HepG2 (cell line): ENCODE data around the gene AMPD2. TPM values are rescaled to one million over a fixed set of nuclear protein-coding genes. Genes with fewer than 3 reads are reported as not detected.

Experiments
- HIVEP1 ChIP-seq: sonication (generic); formaldehyde crosslinking; IDR thresholded peaks from 2 replicates; pipeline ENCODE4 v1.4.0; 2020; ENCODE audit warnings: mild to moderate bottlenecking, missing genetic modification reagents
- MBNL3 ChIP-seq: fragments of 250-450 bp; sonication (Bioruptor Pico); conservative IDR thresholded peaks from 2 replicates; pipeline ENCODE4 v1.8.0; 2022; ENCODE audit warnings: mild to moderate bottlenecking, inconsistent platforms
- MEF2D ChIP-seq: sonication (generic); formaldehyde crosslinking; IDR thresholded peaks from 2 replicates; pipeline ENCODE4 v1.5.1; 2020; ENCODE audit warnings: mild to moderate bottlenecking, missing genetic modification reagents
- ZNF331 ChIP-seq: sonication (generic); formaldehyde crosslinking; IDR thresholded peaks from 2 replicates; pipeline ENCODE4 v1.4.0; 2020; ENCODE audit warnings: missing genetic modification reagents
- polyA plus RNA-seq, 8 experiments: library from polyadenylated mRNA; depleted of rRNA in 3 of 8; stranded (reverse) in 7 of 8; unstranded in 1 of 8; fragments of >200 nt; fragmentation: Illumina TruSeq in 4 of 8; extraction: Trizol in 4 of 8; gene quantifications; 2 replicates each; pipeline versions ENCODE4 v1.2.1 to v1.2.3, GENCODE V29; 2011 to 2016; ENCODE audit warnings: low read depth in 4 of 8, missing spikeins in 1 of 8, mixed read lengths in 1 of 8; ENCODE audit not compliant: insufficient read depth in 1 of 8
- total RNA-seq, 5 experiments: library from RNA; depleted of rRNA; stranded (reverse); fragments of >200 nt; fragmentation: Illumina TruSeq; extraction: Trizol; gene quantifications; 2 replicates each; pipeline ENCODE4 v1.2.3, GENCODE V29; 2016; ENCODE audit warnings: low read depth in 1 of 5
- TF ChIP-seq, protein P1 (sequence below): IDR thresholded peaks from 2 replicates; pipeline ENCODE4 v1.6.1; 2016; ENCODE audit warnings: low read depth, missing genetic modification reagents, missing compliant biosample characterization
- TF ChIP-seq, protein P2 (sequence below): sonication (generic); formaldehyde crosslinking; IDR thresholded peaks from 2 replicates; pipeline ENCODE4 v1.4.0; 2020; ENCODE audit warnings: missing genetic modification reagents
- TF ChIP-seq, protein P3 (sequence below): sonication (generic); formaldehyde crosslinking; IDR thresholded peaks from 2 replicates; pipeline ENCODE4 v1.4.0; 2020; ENCODE audit warnings: missing genetic modification reagents
- TF ChIP-seq, protein P4 (sequence below): sonication (generic); formaldehyde crosslinking; IDR thresholded peaks from 2 replicates; pipeline ENCODE4 v1.8.1; 2023; ENCODE audit warnings: mild to moderate bottlenecking, moderate library complexity, missing genetic modification reagents

The AMPD2 gene
- total and polyA plus RNA-seq, 2 of the 13 experiments (the other 11 are each of a cell fraction or from before 2014, with no cell fraction given): 62.3 to 82.0 TPM

DNA sequence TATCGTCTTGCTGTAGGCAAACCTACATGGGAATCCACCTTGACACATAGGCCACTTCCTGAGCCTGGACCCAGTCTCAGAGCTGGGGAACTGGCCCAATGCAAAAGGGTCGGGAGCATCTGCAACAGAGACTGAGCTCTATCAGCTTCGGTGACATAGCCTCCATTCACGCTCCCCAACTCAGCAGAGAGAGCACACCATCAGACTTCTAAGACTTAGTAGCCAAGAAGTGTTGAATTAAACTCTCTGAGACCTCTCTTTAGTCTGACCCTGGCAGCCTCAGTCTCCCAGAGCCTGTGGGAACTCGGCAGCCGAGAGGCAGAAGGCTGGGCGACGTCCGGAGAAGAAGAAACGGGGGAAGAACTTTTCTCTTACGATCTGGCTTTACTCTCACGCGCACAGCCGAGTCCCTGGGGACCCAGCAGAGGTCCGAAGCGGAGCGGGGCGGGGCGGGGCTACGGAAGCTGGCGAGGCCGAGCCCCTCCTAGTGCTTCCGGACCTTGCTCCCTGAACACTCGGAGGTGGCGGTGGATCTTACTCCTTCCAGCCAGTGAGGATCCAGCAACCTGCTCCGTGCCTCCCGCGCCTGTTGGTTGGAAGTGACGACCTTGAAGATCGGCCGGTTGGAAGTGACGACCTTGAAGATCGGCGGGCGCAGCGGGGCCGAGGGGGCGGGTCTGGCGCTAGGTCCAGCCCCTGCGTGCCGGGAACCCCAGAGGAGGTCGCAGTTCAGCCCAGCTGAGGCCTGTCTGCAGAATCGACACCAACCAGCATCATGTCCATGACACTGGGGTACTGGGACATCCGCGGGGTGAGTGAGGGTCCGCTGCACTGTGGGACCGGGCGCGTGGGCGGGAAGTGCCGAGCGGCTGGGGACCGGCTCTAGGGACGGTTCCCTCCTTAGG, 36.2 kb downstream of the AMPD2 start, which contains the start of gene GSTM4 (continued):
- TF ChIP-seq, protein P1, sequence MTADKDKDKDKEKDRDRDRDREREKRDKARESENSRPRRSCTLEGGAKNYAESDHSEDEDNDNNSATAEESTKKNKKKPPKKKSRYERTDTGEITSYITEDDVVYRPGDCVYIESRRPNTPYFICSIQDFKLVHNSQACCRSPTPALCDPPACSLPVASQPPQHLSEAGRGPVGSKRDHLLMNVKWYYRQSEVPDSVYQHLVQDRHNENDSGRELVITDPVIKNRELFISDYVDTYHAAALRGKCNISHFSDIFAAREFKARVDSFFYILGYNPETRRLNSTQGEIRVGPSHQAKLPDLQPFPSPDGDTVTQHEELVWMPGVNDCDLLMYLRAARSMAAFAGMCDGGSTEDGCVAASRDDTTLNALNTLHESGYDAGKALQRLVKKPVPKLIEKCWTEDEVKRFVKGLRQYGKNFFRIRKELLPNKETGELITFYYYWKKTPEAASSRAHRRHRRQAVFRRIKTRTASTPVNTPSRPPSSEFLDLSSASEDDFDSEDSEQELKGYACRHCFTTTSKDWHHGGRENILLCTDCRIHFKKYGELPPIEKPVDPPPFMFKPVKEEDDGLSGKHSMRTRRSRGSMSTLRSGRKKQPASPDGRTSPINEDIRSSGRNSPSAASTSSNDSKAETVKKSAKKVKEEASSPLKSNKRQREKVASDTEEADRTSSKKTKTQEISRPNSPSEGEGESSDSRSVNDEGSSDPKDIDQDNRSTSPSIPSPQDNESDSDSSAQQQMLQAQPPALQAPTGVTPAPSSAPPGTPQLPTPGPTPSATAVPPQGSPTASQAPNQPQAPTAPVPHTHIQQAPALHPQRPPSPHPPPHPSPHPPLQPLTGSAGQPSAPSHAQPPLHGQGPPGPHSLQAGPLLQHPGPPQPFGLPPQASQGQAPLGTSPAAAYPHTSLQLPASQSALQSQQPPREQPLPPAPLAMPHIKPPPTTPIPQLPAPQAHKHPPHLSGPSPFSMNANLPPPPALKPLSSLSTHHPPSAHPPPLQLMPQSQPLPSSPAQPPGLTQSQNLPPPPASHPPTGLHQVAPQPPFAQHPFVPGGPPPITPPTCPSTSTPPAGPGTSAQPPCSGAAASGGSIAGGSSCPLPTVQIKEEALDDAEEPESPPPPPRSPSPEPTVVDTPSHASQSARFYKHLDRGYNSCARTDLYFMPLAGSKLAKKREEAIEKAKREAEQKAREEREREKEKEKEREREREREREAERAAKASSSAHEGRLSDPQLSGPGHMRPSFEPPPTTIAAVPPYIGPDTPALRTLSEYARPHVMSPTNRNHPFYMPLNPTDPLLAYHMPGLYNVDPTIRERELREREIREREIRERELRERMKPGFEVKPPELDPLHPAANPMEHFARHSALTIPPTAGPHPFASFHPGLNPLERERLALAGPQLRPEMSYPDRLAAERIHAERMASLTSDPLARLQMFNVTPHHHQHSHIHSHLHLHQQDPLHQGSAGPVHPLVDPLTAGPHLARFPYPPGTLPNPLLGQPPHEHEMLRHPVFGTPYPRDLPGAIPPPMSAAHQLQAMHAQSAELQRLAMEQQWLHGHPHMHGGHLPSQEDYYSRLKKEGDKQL (CRISPR knock-in tag): no peak
- peak; percentile 26; the same call in 1 of the 2 replicates for TF ChIP-seq MEF2D (CRISPR knock-in tag)
- TF ChIP-seq, protein P2, sequence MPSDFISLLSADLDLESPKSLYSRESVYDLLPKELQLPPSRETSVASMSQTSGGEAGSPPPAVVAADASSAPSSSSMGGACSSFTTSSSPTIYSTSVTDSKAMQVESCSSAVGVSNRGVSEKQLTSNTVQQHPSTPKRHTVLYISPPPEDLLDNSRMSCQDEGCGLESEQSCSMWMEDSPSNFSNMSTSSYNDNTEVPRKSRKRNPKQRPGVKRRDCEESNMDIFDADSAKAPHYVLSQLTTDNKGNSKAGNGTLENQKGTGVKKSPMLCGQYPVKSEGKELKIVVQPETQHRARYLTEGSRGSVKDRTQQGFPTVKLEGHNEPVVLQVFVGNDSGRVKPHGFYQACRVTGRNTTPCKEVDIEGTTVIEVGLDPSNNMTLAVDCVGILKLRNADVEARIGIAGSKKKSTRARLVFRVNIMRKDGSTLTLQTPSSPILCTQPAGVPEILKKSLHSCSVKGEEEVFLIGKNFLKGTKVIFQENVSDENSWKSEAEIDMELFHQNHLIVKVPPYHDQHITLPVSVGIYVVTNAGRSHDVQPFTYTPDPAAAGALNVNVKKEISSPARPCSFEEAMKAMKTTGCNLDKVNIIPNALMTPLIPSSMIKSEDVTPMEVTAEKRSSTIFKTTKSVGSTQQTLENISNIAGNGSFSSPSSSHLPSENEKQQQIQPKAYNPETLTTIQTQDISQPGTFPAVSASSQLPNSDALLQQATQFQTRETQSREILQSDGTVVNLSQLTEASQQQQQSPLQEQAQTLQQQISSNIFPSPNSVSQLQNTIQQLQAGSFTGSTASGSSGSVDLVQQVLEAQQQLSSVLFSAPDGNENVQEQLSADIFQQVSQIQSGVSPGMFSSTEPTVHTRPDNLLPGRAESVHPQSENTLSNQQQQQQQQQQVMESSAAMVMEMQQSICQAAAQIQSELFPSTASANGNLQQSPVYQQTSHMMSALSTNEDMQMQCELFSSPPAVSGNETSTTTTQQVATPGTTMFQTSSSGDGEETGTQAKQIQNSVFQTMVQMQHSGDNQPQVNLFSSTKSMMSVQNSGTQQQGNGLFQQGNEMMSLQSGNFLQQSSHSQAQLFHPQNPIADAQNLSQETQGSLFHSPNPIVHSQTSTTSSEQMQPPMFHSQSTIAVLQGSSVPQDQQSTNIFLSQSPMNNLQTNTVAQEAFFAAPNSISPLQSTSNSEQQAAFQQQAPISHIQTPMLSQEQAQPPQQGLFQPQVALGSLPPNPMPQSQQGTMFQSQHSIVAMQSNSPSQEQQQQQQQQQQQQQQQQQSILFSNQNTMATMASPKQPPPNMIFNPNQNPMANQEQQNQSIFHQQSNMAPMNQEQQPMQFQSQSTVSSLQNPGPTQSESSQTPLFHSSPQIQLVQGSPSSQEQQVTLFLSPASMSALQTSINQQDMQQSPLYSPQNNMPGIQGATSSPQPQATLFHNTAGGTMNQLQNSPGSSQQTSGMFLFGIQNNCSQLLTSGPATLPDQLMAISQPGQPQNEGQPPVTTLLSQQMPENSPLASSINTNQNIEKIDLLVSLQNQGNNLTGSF (CRISPR knock-in tag): no peak
- peak; percentile 58; the same call in 1 of the 2 replicates for TF ChIP-seq HIVEP1 (CRISPR knock-in tag)
- TF ChIP-seq, protein P3, sequence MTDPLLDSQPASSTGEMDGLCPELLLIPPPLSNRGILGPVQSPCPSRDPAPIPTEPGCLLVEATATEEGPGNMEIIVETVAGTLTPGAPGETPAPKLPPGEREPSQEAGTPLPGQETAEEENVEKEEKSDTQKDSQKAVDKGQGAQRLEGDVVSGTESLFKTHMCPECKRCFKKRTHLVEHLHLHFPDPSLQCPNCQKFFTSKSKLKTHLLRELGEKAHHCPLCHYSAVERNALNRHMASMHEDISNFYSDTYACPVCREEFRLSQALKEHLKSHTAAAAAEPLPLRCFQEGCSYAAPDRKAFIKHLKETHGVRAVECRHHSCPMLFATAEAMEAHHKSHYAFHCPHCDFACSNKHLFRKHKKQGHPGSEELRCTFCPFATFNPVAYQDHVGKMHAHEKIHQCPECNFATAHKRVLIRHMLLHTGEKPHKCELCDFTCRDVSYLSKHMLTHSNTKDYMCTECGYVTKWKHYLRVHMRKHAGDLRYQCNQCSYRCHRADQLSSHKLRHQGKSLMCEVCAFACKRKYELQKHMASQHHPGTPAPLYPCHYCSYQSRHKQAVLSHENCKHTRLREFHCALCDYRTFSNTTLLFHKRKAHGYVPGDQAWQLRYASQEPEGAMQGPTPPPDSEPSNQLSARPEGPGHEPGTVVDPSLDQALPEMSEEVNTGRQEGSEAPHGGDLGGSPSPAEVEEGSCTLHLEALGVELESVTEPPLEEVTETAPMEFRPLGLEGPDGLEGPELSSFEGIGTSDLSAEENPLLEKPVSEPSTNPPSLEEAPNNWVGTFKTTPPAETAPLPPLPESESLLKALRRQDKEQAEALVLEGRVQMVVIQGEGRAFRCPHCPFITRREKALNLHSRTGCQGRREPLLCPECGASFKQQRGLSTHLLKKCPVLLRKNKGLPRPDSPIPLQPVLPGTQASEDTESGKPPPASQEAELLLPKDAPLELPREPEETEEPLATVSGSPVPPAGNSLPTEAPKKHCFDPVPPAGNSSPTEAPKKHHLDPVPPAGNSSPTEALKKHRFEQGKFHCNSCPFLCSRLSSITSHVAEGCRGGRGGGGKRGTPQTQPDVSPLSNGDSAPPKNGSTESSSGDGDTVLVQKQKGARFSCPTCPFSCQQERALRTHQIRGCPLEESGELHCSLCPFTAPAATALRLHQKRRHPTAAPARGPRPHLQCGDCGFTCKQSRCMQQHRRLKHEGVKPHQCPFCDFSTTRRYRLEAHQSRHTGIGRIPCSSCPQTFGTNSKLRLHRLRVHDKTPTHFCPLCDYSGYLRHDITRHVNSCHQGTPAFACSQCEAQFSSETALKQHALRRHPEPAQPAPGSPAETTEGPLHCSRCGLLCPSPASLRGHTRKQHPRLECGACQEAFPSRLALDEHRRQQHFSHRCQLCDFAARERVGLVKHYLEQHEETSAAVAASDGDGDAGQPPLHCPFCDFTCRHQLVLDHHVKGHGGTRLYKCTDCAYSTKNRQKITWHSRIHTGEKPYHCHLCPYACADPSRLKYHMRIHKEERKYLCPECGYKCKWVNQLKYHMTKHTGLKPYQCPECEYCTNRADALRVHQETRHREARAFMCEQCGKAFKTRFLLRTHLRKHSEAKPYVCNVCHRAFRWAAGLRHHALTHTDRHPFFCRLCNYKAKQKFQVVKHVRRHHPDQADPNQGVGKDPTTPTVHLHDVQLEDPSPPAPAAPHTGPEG (CRISPR knock-in tag): peak; percentile 57; the same call in 1 of the 2 replicates
- no peak for TF ChIP-seq MBNL3 (CRISPR knock-in tag)
- TF ChIP-seq, protein P4, sequence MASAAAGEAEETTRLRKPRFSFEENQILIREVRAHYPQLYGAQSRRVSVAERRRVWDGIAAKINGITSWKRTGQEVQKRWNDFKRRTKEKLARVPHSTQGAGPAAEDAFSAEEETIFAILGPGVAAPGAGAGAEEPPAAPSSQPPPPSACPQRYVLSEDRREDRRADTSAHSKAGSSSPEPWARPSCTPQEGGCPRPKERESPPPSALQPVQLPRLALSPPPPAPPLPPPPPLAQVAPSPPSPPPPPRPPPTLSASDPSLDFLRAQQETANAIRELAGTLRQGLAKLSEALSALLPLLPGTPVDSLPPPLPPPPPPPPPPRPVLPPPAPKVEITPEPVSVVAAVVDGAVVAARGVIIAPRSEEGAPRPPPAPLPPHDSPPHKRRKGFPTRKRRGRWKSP: no peak
- TF ChIP-seq ZNF331 (CRISPR knock-in tag): 0 out of 2 replicates have a peak, but pooled peaks have one; percentile 24
